Esophagus squamous epithelium (tissue), 4 donors: Measurements from ENCODE around the gene CRYBB2.

Experiments used
- CTCF ChIP-seq, 6 experiments: fragments of 450-650 bp in 4 of 6; fragments of 200-600 bp in 2 of 6; sonication (generic) in 2 of 6; IDR thresholded peaks; one replicate each; pipeline ENCODE4 v1.5.1; 2016 to 2019; ENCODE audit warnings: antibody characterized with exemption in 6 of 6, mild to moderate bottlenecking in 4 of 6, moderate library complexity in 4 of 6
- POLR2A ChIP-seq, 4 donors: fragments of 450-650 bp; IDR thresholded peaks; one replicate each; pipeline ENCODE4 v1.6.1; 2017; ENCODE audit warnings: antibody characterized with exemption in 4 of 4, mild to moderate bottlenecking in 4 of 4, moderate library complexity in 3 of 4

GRCh38 chr22:25201557-25202273 lies 17.7 kb upstream of the CRYBB2 start:
- no peak for TF ChIP-seq CTCF (IDR thresholded peaks at IDR 0.05)
- no peak for TF ChIP-seq POLR2A (IDR thresholded peaks at IDR 0.05)
